IMR-90 (cell line): ENCODE measurements around the gene RRM1. TPM values are rescaled to one million over a fixed set of nuclear protein-coding genes. Genes with fewer than 3 reads are reported as not detected.
"Not testable (repeated sequence)": the region's sequence is repeated elsewhere in the genome, so short reads cannot be mapped to it uniquely, and the experiment has no call there.

Experiments used
- ATAC-seq: fragments of 200-7000 bp; cut with Tn5 transposase; 2 replicates; pipeline ENCODE4 v1.9.1; 2020; ENCODE audit warnings: low read depth, mild to moderate bottlenecking, moderate library complexity
- BruUV-seq: library from RNA; stranded (reverse); fragments of 400-500 nt; replicated peaks from 2 replicates; lab custom pipeline; 2021; lab: Mats Ljungman, UMichigan
- CTCF ChIA-PET: fragments of 300-600 bp; formaldehyde crosslinking; extraction: SDS; loops from one replicate; lab custom pipeline; 2021; ENCODE audit warnings: antibody characterized with exemption; lab: Yijun Ruan, JAX
- POLR2A ChIA-PET: fragments of 300-600 bp; sonication (Branson Sonifier 250); formaldehyde crosslinking; loops from one replicate; lab custom pipeline; 2022; ENCODE audit warnings: antibody characterized with exemption; ENCODE audit not compliant: unreplicated experiment; lab: Charles Lee
- DNase-seq: peaks from one replicate; pipeline ENCODE4 v3.0.0; 2013
- H2AFZ ChIP-seq: replicated peaks from 2 replicates; pipeline ENCODE3; 2013; ENCODE audit warnings: low read length, mild to moderate bottlenecking; ENCODE audit not compliant: poor library complexity
- H2AK5ac ChIP-seq: 2 replicates; pipeline ENCODE4 v1.6.1; 2013; ENCODE audit warnings: low read depth, low read length, inconsistent platforms
- H2AK9ac ChIP-seq: replicated peaks from 2 replicates; pipeline ENCODE3; 2013; ENCODE audit warnings: mild to moderate bottlenecking, low read depth, low read length, moderate library complexity; ENCODE audit not compliant: poor library complexity
- H2BK120ac ChIP-seq: 2 replicates; pipeline ENCODE4 v1.6.1; 2013; ENCODE audit warnings: low read depth, low read length, inconsistent platforms
- H2BK15ac ChIP-seq: 3 replicates; pipeline ENCODE4 v1.6.1; 2013; ENCODE audit warnings: low read depth, low read length, inconsistent platforms
- H2BK20ac ChIP-seq: 2 replicates; pipeline ENCODE4 v1.6.1; 2013; ENCODE audit warnings: low read depth, mild to moderate bottlenecking, inconsistent platforms, low read length, moderate library complexity
- H2BK5ac ChIP-seq: 2 replicates; pipeline ENCODE4 v1.6.1; 2013; ENCODE audit warnings: mild to moderate bottlenecking, low read depth, low read length, inconsistent platforms; ENCODE audit not compliant: poor library complexity, severe bottlenecking
- H3K14ac ChIP-seq: replicated peaks from 2 replicates; pipeline ENCODE4 v1.6.1; 2013; ENCODE audit warnings: low read depth, low read length, inconsistent platforms
- H3K18ac ChIP-seq: 2 replicates; pipeline ENCODE4 v1.6.1; 2013; ENCODE audit warnings: low read depth, low read length, control low read depth
- H3K23ac ChIP-seq: 2 replicates; pipeline ENCODE4 v1.6.1; 2013; ENCODE audit warnings: low read depth, low read length, inconsistent platforms
- H3K27ac ChIP-seq: 2 replicates; pipeline ENCODE4 v1.5.1; 2013; ENCODE audit warnings: mild to moderate bottlenecking, control low read depth, low read length; ENCODE audit not compliant: insufficient read depth
- H3K27me3 ChIP-seq: 2 replicates; pipeline ENCODE4 v1.6.1; 2013; ENCODE audit warnings: low read length; ENCODE audit not compliant: control insufficient read depth, insufficient read depth
- H3K36me3 ChIP-seq: 2 replicates; pipeline ENCODE4 v1.6.1; 2013; ENCODE audit warnings: low read length, mixed read lengths; ENCODE audit not compliant: control insufficient read depth, insufficient read depth
- H3K4ac ChIP-seq: 2 replicates; pipeline ENCODE4 v1.6.1; 2013; ENCODE audit warnings: low read depth, low read length, inconsistent platforms
- H3K4me1 ChIP-seq: 2 replicates; pipeline ENCODE4 v1.6.1; 2013; ENCODE audit warnings: low read length, mixed read lengths; ENCODE audit not compliant: control insufficient read depth, insufficient read depth
- H3K4me2 ChIP-seq: 2 replicates; pipeline ENCODE4 v1.6.1; 2013; ENCODE audit warnings: low read depth, mild to moderate bottlenecking, control low read depth, low read length, moderate library complexity
- H3K4me3 ChIP-seq: 2 replicates; pipeline ENCODE4 v1.5.1; 2013; ENCODE audit warnings: low read depth, mild to moderate bottlenecking, control low read depth, low read length, moderate library complexity; ENCODE audit not compliant: insufficient read depth
- H3K56ac ChIP-seq: 2 replicates; pipeline ENCODE4 v1.6.1; 2013; ENCODE audit warnings: low read length, inconsistent platforms; ENCODE audit not compliant: insufficient read depth; ENCODE audit errors: extremely low read depth
- H3K79me1 ChIP-seq, 2 experiments: 2 replicates each; pipeline ENCODE4 v1.6.1; 2013; ENCODE audit warnings: low read length in 2 of 2, inconsistent platforms in 1 of 2, low read depth in 1 of 2
- H3K9ac ChIP-seq: 2 replicates; pipeline ENCODE4 v1.6.1; 2013; ENCODE audit warnings: low read depth, low read length, control low read depth
- H3K9me1 ChIP-seq: 2 replicates; pipeline ENCODE4 v1.6.1; 2013; ENCODE audit warnings: low read length, inconsistent platforms; ENCODE audit not compliant: insufficient read depth
- H3K9me3 ChIP-seq: 2 replicates; pipeline ENCODE4 v1.6.1; 2013; ENCODE audit warnings: low read length; ENCODE audit not compliant: control insufficient read depth, insufficient read depth
- H4K20me1 ChIP-seq: 2 replicates; pipeline ENCODE4 v1.6.1; 2013; ENCODE audit warnings: low read length, inconsistent platforms; ENCODE audit not compliant: insufficient read depth
- H4K5ac ChIP-seq: 2 replicates; pipeline ENCODE4 v1.6.1; 2013; ENCODE audit warnings: mild to moderate bottlenecking, low read depth, low read length, control low read depth
- H4K8ac ChIP-seq, 2 experiments: 2 replicates each; pipeline ENCODE4 v1.6.1; 2013; ENCODE audit warnings: low read depth in 2 of 2, low read length in 2 of 2, control low read depth in 1 of 2, inconsistent platforms in 1 of 2
- H4K91ac ChIP-seq: 2 replicates; pipeline ENCODE4 v1.6.1; 2013; ENCODE audit warnings: low read depth, low read length, inconsistent platforms; ENCODE audit not compliant: insufficient read depth
- WGBS, 2 experiments: methylation state at CpG; one replicate each; pipeline versions ENCODE4 v1.1.5 to v1.1.7; 2013; ENCODE audit warnings: missing lambda C conversion rate in 2 of 2; ENCODE audit not compliant: insufficient read length in 1 of 2; ENCODE audit errors: extremely low coverage in 2 of 2; 5-methylcytosine and 5-hydroxymethylcytosine counted together
- dilution Hi-C: fragments of 300-500 bp; cut with HindIII; formaldehyde crosslinking; loops from one replicate; pipeline ENCODE4 v1.14.3; 2018; ENCODE audit warnings: low sequenced_read_pairs; ENCODE audit not compliant: unreplicated experiment
- in situ Hi-C: fragments of 300-500 bp; cut with MboI; formaldehyde crosslinking; loops from 3 replicates; pipeline ENCODE4 v1.14.3; 2019; ENCODE audit warnings: low sequenced_read_pairs, inconsistent platforms, mixed read lengths
- intact Hi-C: fragments of 100-400 bp; cut with micrococcal nuclease; formaldehyde crosslinking; loops from 2 replicates; pipeline ENCODE4 v1.10.0; 2022
- polyA plus RNA-seq, 3 experiments: library from polyadenylated mRNA; depleted of rRNA; stranded (reverse); fragments of >200 nt; gene quantifications; 2 replicates each; pipeline ENCODE4 v1.2.3, GENCODE V29; 2012; ENCODE audit warnings: low replicate concordance in 1 of 3
- total RNA-seq: library from RNA; depleted of rRNA; stranded (reverse); fragments of >200 nt; gene quantifications from 2 replicates; pipeline ENCODE4 v1.2.3, GENCODE V29; 2012

Gene RRM1
- total and polyA plus RNA-seq, 2 of the 4 experiments (the other 2 are of a cell fraction) = 55.1 to 183 TPM

- H3K4ac ChIP-seq, in situ Hi-C loops, H2AK9ac ChIP-seq, intact Hi-C loops, H3K27me3 ChIP-seq, dilution Hi-C loops, H3K4me3 ChIP-seq, POLR2A ChIA-PET, H2BK20ac ChIP-seq, H3K56ac ChIP-seq, H4K20me1 ChIP-seq, H2AFZ ChIP-seq, H3K18ac ChIP-seq, H4K8ac ChIP-seq, H2BK120ac ChIP-seq, H2BK5ac ChIP-seq, H3K14ac ChIP-seq, H2AK5ac ChIP-seq, H3K9ac ChIP-seq, H3K23ac ChIP-seq, H3K4me2 ChIP-seq, H3K4me1 ChIP-seq, H3K9me3 ChIP-seq, H4K91ac ChIP-seq, H4K5ac ChIP-seq, DNase-seq, H3K79me1 ChIP-seq, BruUV-seq, H3K9me1 ChIP-seq, ATAC-seq, H2BK15ac ChIP-seq, H3K36me3 ChIP-seq, H3K27ac ChIP-seq: not testable (repeated sequence)
- CTCF ChIA-PET = interaction anchor here (1.3 kb wide), 1 partner anchor 12 kb away, joined by 5 read pairs; no protein-coding TSS in a partner anchor
- WGBS, 2 experiments = no CpG with 5 or more reads among the region's 33 CpGs
These were observed 81.2 kb downstream of the RRM1 start for GRCh38 chr11:4175620-4176350.
